ENCODE measurements around the gene ATP2B1. TPM values are rescaled to one million over a fixed set of nuclear protein-coding genes. Genes with fewer than 3 reads are reported as not detected.

Gene ATP2B1
- total RNA-seq, 1 donor = 408 TPM

GRCh38 chr12:89634508-89634907, 74.1 kb downstream of the ATP2B1 start:
- Histone ChIP-seq H3K4me1 (ENCODE audit: insufficient read depth, low read length) (no peaks in the 10 kb centered on the region), H3K27me3 (ENCODE audit: insufficient read depth, low read length) (no peaks in the 10 kb centered on the region), H3K9me3 (ENCODE audit: low read depth, low read length) (no peaks in the 10 kb centered on the region), H3K4me3 (ENCODE audit: low read length) (no peak overlapping the region)

- no peaks in the 10 kb centered on the region for H3K4me1 ChIP-seq (ENCODE audit: insufficient read depth, low read length)
Measured at GRCh38 chr12:89632778-89633177, 75.9 kb downstream of the ATP2B1 start.

GRCh38 chr12:89622115-89622514, 86.5 kb downstream of the ATP2B1 start:
- no peak overlapping the region for H3K4me3 ChIP-seq (ENCODE audit: low read length)
- H3K9me3 ChIP-seq (ENCODE audit: low read depth, low read length) = no peaks in the 10 kb centered on the region
- H3K4me1 ChIP-seq (ENCODE audit: insufficient read depth, low read length) = no peaks in the 10 kb centered on the region
- H3K27me3 ChIP-seq (ENCODE audit: insufficient read depth, low read length) = no peaks in the 10 kb centered on the region

More at GRCh38 chr12:89632778-89633177, 75.9 kb downstream of the ATP2B1 start:
- H3K9me3 ChIP-seq (ENCODE audit: low read depth, low read length) = no peaks in the 10 kb centered on the region
- H3K27me3 ChIP-seq (ENCODE audit: insufficient read depth, low read length) = no peaks in the 10 kb centered on the region
- no peak overlapping the region for H3K4me3 ChIP-seq (ENCODE audit: low read length)

GRCh38 chr12:89621521-89621920, 87.1 kb downstream of the ATP2B1 start:
- Histone ChIP-seq H3K4me1 (ENCODE audit: insufficient read depth, low read length) (no peaks in the 10 kb centered on the region), H3K27me3 (ENCODE audit: insufficient read depth, low read length) (no peaks in the 10 kb centered on the region), H3K9me3 (ENCODE audit: low read depth, low read length) (no peaks in the 10 kb centered on the region), H3K4me3 (ENCODE audit: low read length) (no peak overlapping the region)

- Histone ChIP-seq H3K9me3 (ENCODE audit: low read depth, low read length) (no peaks in the 10 kb centered on the region), H3K27me3 (ENCODE audit: insufficient read depth, low read length) (no peaks in the 10 kb centered on the region), H3K4me1 (ENCODE audit: insufficient read depth, low read length) (no peaks in the 10 kb centered on the region), H3K4me3 (ENCODE audit: low read length) (no peak overlapping the region)
Measured at GRCh38 chr12:89619764-89620163, 88.9 kb downstream of the ATP2B1 start.

GRCh38 chr12:89618113-89618862, 90.3 kb downstream of the ATP2B1 start:
- no peak overlapping the region for H3K4me3 ChIP-seq (ENCODE audit: low read length)
- H3K27me3 ChIP-seq (ENCODE audit: insufficient read depth, low read length) = no peaks in the 10 kb centered on the region
- no peaks in the 10 kb centered on the region for H3K9me3 ChIP-seq (ENCODE audit: low read depth, low read length)
- H3K4me1 ChIP-seq (ENCODE audit: insufficient read depth, low read length) = no peaks in the 10 kb centered on the region

GRCh38 chr12:89610366-89610765, 98.3 kb downstream of the ATP2B1 start:
- H3K27me3 ChIP-seq (ENCODE audit: insufficient read depth, low read length) = no peaks in the 10 kb centered on the region
- no peak overlapping the region for H3K4me3 ChIP-seq (ENCODE audit: low read length)
- no peaks in the 10 kb centered on the region for H3K4me1 ChIP-seq (ENCODE audit: insufficient read depth, low read length)
- no peaks in the 10 kb centered on the region for H3K9me3 ChIP-seq (ENCODE audit: low read depth, low read length)

- H3K4me1 ChIP-seq (ENCODE audit: insufficient read depth, low read length) = no peaks in the 10 kb centered on the region
- no peaks in the 10 kb centered on the region for H3K27me3 ChIP-seq (ENCODE audit: insufficient read depth, low read length)
- no peak overlapping the region for H3K4me3 ChIP-seq (ENCODE audit: low read length)
- no peaks in the 10 kb centered on the region for H3K9me3 ChIP-seq (ENCODE audit: low read depth, low read length)
Measured at GRCh38 chr12:89603678-89604077, 105.0 kb downstream of the ATP2B1 start.

- no peaks in the 10 kb centered on the region for H3K9me3 ChIP-seq (ENCODE audit: low read depth, low read length)
- no peaks in the 10 kb centered on the region for H3K27me3 ChIP-seq (ENCODE audit: insufficient read depth, low read length)
- H3K4me1 ChIP-seq (ENCODE audit: insufficient read depth, low read length) = no peaks in the 10 kb centered on the region
- no peak overlapping the region for H3K4me3 ChIP-seq (ENCODE audit: low read length)
Measured at GRCh38 chr12:89597770-89598169, 110.9 kb downstream of the ATP2B1 start.

GRCh38 chr12:89597210-89597609, 111.4 kb downstream of the ATP2B1 start:
- no peaks in the 10 kb centered on the region for H3K27me3 ChIP-seq (ENCODE audit: insufficient read depth, low read length)
- H3K4me1 ChIP-seq (ENCODE audit: insufficient read depth, low read length) = no peaks in the 10 kb centered on the region
- H3K9me3 ChIP-seq (ENCODE audit: low read depth, low read length) = no peaks in the 10 kb centered on the region
- no peak overlapping the region for H3K4me3 ChIP-seq (ENCODE audit: low read length)

- H3K4me1 ChIP-seq (ENCODE audit: insufficient read depth, low read length) = no peaks in the 10 kb centered on the region
- H3K27me3 ChIP-seq (ENCODE audit: insufficient read depth, low read length) = no peaks in the 10 kb centered on the region
- no peaks in the 10 kb centered on the region for H3K9me3 ChIP-seq (ENCODE audit: low read depth, low read length)
- no peak overlapping the region for H3K4me3 ChIP-seq (ENCODE audit: low read length)
Measured at GRCh38 chr12:89593873-89594272, 114.8 kb downstream of the ATP2B1 start.

GRCh38 chr12:89593233-89593632, 115.4 kb downstream of the ATP2B1 start:
- H3K9me3 ChIP-seq (ENCODE audit: low read depth, low read length) = no peaks in the 10 kb centered on the region

GRCh38 chr12:89589753-89590152, 118.9 kb downstream of the ATP2B1 start:
- Histone ChIP-seq H3K4me1 (ENCODE audit: insufficient read depth, low read length) (no peaks in the 10 kb centered on the region), H3K4me3 (ENCODE audit: low read length) (no peak overlapping the region), H3K9me3 (ENCODE audit: low read depth, low read length) (no peaks in the 10 kb centered on the region), H3K27me3 (ENCODE audit: insufficient read depth, low read length) (no peaks in the 10 kb centered on the region)

More at GRCh38 chr12:89593233-89593632, 115.4 kb downstream of the ATP2B1 start:
- Histone ChIP-seq H3K27me3 (ENCODE audit: insufficient read depth, low read length) (no peaks in the 10 kb centered on the region), H3K4me1 (ENCODE audit: insufficient read depth, low read length) (no peaks in the 10 kb centered on the region), H3K4me3 (ENCODE audit: low read length) (no peak overlapping the region)

- Histone ChIP-seq H3K4me1 (ENCODE audit: insufficient read depth, low read length) (no peaks in the 10 kb centered on the region), H3K4me3 (ENCODE audit: low read length) (no peak overlapping the region), H3K27me3 (ENCODE audit: insufficient read depth, low read length) (no peaks in the 10 kb centered on the region), H3K9me3 (ENCODE audit: low read depth, low read length) (no peaks in the 10 kb centered on the region)
Measured at GRCh38 chr12:89578499-89578898, 130.1 kb downstream of the ATP2B1 start.

- Histone ChIP-seq H3K4me1 (ENCODE audit: insufficient read depth, low read length) (no peaks in the 10 kb centered on the region), H3K9me3 (ENCODE audit: low read depth, low read length) (no peaks in the 10 kb centered on the region), H3K4me3 (ENCODE audit: low read length) (no peak overlapping the region), H3K27me3 (ENCODE audit: insufficient read depth, low read length) (no peaks in the 10 kb centered on the region)
Measured at GRCh38 chr12:89576572-89577220, 131.9 kb downstream of the ATP2B1 start.

GRCh38 chr12:89575374-89575773, 133.3 kb downstream of the ATP2B1 start:
- Histone ChIP-seq H3K4me3 (ENCODE audit: low read length) (no peak overlapping the region), H3K9me3 (ENCODE audit: low read depth, low read length) (no peaks in the 10 kb centered on the region), H3K4me1 (ENCODE audit: insufficient read depth, low read length) (no peaks in the 10 kb centered on the region), H3K27me3 (ENCODE audit: insufficient read depth, low read length) (no peaks in the 10 kb centered on the region)

All from mononuclear cell (primary cell).